ENCODE data around the gene TBX19.

The TBX19 gene

GRCh38 chr1:168281603-168282325 is 1.1 kb downstream of the TBX19 start:
- no peak for DNase-seq (ENCODE audit: low read depth in 2 of 2)

- DNase-seq (ENCODE audit: low read depth in 2 of 2), result no peak
Observed at GRCh38 chr1:168285521-168285790, 4.8 kb downstream of the TBX19 start.

GRCh38 chr1:168285971-168286927 is 5.6 kb downstream of the TBX19 start:
- DNase-seq (ENCODE audit: low read depth in 2 of 2), result no peak

- no peak for DNase-seq (ENCODE audit: low read depth in 2 of 2)
Observed at GRCh38 chr1:168287237-168287664, 6.6 kb downstream of the TBX19 start.

- DNase-seq (ENCODE audit: low read depth in 2 of 2), result no peak
Observed at GRCh38 chr1:168288311-168289052, 7.8 kb downstream of the TBX19 start.

- DNase-seq (ENCODE audit: low read depth in 2 of 2), result no peak
Observed at GRCh38 chr1:168291222-168291837, 10.7 kb downstream of the TBX19 start.

GRCh38 chr1:168293356-168293755 is 12.7 kb downstream of the TBX19 start:
- DNase-seq (ENCODE audit: low read depth in 2 of 2), result no peak

GRCh38 chr1:168295411-168296114 is 14.9 kb downstream of the TBX19 start:
- no peak for DNase-seq (ENCODE audit: low read depth in 2 of 2)

GRCh38 chr1:168297019-168297730 is 16.5 kb downstream of the TBX19 start:
- DNase-seq (ENCODE audit: low read depth in 2 of 2), result no peak

GRCh38 chr1:168298446-168298845 is 17.8 kb downstream of the TBX19 start:
- DNase-seq (ENCODE audit: low read depth in 2 of 2), result no peak

GRCh38 chr1:168300626-168301025 is 19.9 kb downstream of the TBX19 start:
- no peak for DNase-seq (ENCODE audit: low read depth in 2 of 2)

- no peak for DNase-seq (ENCODE audit: low read depth in 2 of 2)
Observed at GRCh38 chr1:168301664-168302320, 21.1 kb downstream of the TBX19 start.

- DNase-seq (ENCODE audit: low read depth in 2 of 2), result no peak
Observed at GRCh38 chr1:168303716-168304540, 23.3 kb downstream of the TBX19 start.

- no peak for DNase-seq (ENCODE audit: low read depth in 2 of 2)
Observed at GRCh38 chr1:168304865-168305264, 24.2 kb downstream of the TBX19 start.

GRCh38 chr1:168312718-168313604 is 32.3 kb downstream of the TBX19 start:
- no peak for DNase-seq (ENCODE audit: low read depth in 2 of 2)

GRCh38 chr1:168316142-168316541 is 35.5 kb downstream of the TBX19 start:
- DNase-seq (ENCODE audit: low read depth in 2 of 2), result no peak

- DNase-seq (ENCODE audit: low read depth in 2 of 2), result no peak
Observed at GRCh38 chr1:168317309-168317708, 36.6 kb downstream of the TBX19 start.

GRCh38 chr1:168319691-168320090 is 39.0 kb downstream of the TBX19 start:
- no peak for DNase-seq (ENCODE audit: low read depth in 2 of 2)
